ENCODE data around the gene BCL2. TPM values are rescaled to one million over a fixed set of nuclear protein-coding genes. Genes with fewer than 3 reads are reported as not detected.

The BCL2 gene
- total RNA-seq, 1 donor from 2014 or later, result 2.4 TPM

DNA sequence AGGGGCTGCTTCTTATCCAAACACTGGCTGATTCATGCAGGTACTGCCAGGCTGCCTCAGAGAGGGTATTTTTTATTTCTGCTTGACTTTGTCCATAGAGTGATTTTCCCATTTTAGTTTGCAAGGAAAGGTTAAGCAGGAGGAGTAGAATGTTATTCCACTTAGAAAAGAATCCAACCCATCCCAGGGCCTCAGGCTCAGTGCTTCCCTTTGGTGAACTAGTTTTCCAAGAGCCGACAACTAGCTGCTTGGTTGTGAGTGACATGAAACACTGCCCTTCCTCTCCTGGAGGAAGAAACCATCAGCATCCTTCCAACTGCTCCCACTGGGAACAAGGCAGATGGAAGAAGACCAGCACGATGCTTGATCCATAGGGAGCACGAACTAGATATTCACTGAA lies 58.5 kb downstream of the BCL2 start:
- TF ChIP-seq, protein P1, sequence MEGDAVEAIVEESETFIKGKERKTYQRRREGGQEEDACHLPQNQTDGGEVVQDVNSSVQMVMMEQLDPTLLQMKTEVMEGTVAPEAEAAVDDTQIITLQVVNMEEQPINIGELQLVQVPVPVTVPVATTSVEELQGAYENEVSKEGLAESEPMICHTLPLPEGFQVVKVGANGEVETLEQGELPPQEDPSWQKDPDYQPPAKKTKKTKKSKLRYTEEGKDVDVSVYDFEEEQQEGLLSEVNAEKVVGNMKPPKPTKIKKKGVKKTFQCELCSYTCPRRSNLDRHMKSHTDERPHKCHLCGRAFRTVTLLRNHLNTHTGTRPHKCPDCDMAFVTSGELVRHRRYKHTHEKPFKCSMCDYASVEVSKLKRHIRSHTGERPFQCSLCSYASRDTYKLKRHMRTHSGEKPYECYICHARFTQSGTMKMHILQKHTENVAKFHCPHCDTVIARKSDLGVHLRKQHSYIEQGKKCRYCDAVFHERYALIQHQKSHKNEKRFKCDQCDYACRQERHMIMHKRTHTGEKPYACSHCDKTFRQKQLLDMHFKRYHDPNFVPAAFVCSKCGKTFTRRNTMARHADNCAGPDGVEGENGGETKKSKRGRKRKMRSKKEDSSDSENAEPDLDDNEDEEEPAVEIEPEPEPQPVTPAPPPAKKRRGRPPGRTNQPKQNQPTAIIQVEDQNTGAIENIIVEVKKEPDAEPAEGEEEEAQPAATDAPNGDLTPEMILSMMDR (IDR thresholded peaks at IDR 0.05; ENCODE audit: insufficient read depth, low read length, severe bottlenecking), result no peak
- no peak for DNase-seq (ENCODE audit: low read depth)
- FAIRE-seq, result no peak
- no peaks in the 10 kb centered on the region for H3K36me3 ChIP-seq (ENCODE audit: control insufficient read depth, insufficient read depth, low read length)
- no peaks in the 10 kb centered on the region for H3K27me3 ChIP-seq (ENCODE audit: control insufficient read depth, insufficient read depth, low read length)
- H3K4me3 ChIP-seq (ENCODE audit: low read depth, low read length), result no peak overlapping the region

DNA sequence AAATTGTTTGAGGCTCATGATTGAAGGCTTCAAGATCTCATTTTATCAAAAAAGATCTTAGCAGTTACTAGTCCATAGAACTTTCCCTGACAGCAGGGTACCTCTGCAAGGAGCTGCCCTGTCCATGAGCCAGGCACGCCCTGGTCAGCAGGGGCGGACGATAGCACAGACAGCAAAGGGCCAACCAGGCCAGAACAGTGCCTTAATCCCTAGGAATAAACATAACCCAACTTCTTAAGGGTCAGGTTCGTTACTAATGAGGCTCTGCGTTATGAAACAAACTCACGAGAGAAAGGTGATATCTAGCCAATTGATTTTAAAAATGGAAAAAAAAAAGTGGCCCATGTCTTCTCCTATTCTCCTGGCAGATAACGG lies 59.2 kb downstream of the BCL2 start:
- DNase-seq (ENCODE audit: low read depth) (no peak), FAIRE-seq (no peak)
- Histone ChIP-seq H3K27me3 (ENCODE audit: control insufficient read depth, insufficient read depth, low read length) (no peaks in the 10 kb centered on the region), H3K36me3 (ENCODE audit: control insufficient read depth, insufficient read depth, low read length) (no peaks in the 10 kb centered on the region), H3K4me3 (ENCODE audit: low read depth, low read length) (no peak overlapping the region)
- TF ChIP-seq, protein P1 (IDR thresholded peaks at IDR 0.05; ENCODE audit: insufficient read depth, low read length, severe bottlenecking), result no peak

DNA sequence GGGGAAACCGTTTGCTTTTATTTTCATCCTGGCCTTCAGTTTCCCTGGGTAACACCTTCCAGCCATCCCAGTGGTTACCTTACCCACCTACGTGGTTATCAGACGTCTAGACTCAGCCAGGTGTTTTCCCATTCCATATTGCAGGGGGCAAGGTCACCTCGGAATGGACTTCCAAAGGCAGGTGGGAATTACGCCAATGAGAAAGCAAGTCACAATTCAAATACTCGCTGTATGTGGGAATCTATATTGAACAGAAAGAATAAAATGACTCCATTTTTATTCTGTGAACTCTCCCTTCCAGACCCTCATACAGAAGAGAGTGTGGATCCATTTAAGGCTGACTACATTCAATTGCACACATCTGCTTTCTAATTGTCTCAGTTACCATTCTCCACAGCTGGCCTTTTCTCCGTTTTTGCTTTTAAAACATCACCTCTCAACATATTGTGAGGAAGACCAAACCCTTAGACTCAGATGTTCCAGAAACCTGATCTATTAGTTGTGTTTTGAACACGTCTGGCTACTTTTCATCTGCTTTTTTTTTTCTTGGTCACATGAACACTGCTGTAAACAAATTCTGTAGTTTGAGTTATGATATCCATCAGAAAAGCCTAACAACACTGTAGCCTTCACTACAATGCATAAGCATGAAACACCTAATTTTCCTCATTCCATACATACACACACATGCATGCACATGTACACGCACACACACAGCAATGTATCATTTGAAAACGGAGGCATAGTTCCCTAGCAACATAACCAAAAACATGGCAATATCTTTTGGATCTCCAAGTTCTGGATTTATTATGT lies 59.8 kb downstream of the BCL2 start:
- H3K27me3 ChIP-seq (ENCODE audit: control insufficient read depth, insufficient read depth, low read length), result no peaks in the 10 kb centered on the region
- peak; percentile 76 for DNase-seq (ENCODE audit: low read depth)
- no peaks in the 10 kb centered on the region for H3K36me3 ChIP-seq (ENCODE audit: control insufficient read depth, insufficient read depth, low read length)
- H3K4me3 ChIP-seq (ENCODE audit: low read depth, low read length), result no peak overlapping the region
- no peak for FAIRE-seq
- TF ChIP-seq, protein P1 (IDR thresholded peaks at IDR 0.05; ENCODE audit: insufficient read depth, low read length, severe bottlenecking), result no peak

DNA sequence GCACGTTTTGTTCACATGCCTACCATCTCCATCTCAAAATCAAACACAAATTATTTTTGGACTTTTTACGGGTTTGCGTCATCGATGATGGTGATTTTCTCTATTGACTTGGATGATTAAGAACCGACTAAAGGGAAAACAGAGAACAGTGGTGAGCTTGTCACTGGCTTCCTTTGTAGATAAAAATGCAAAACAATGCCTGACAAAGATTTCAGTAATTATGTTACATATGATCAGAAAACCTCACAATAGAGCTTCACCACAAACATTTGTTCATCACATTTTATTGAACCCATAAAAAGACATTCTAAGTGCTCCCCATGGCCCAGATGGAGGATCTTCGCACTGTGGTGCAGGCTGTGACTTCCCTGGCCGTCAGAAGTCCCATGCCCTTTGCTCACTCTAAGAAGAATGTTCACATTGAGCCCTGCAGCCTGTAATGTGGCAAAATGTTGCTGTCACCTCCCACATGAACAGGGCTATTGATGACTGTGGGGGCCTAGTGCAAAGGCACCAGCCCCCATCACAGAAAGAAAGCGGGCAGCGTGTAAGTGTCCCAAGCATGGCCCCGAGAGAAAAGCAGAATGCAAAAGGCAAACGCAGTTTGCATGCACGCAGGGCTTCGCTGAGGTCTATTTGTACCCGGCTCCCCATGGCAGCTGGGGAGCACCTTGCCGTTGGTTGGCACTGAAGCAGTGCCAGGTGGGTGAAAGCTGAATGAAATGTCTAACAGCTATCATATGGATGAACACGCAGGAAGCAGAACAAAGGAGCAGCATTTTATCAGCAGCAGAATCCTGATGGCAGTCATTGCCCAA lies 60.6 kb downstream of the BCL2 start:
- DNase-seq (ENCODE audit: low read depth), result no peak
- H3K4me3 ChIP-seq (ENCODE audit: low read depth, low read length), result no peak overlapping the region
- peak; percentile 95 for FAIRE-seq
- TF ChIP-seq, protein P1 (IDR thresholded peaks at IDR 0.05; ENCODE audit: insufficient read depth, low read length, severe bottlenecking), result no peak
- H3K36me3 ChIP-seq (ENCODE audit: control insufficient read depth, insufficient read depth, low read length), result no peaks in the 10 kb centered on the region
- H3K27me3 ChIP-seq (ENCODE audit: control insufficient read depth, insufficient read depth, low read length), result no peaks in the 10 kb centered on the region

DNA sequence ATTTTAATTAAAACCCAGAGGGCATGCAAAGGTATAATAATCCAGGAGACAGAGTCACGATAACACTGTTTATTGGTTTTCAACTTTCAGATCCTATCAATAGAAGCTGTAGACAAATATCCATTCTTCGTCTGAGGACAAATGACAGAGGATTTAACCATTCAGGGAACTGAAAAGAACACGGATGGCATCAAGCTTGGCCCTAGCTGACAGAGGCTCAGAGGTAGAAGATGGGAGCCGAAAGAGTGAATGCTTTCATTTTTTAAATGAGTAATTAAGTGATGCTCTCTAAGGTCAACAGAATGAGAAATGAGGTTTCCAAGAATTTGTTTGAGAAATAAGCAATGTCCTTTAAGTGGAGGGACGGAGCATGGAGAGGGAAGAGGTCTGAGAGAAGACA lies 62.1 kb downstream of the BCL2 start:
- TF ChIP-seq, protein P1 (IDR thresholded peaks at IDR 0.05; ENCODE audit: insufficient read depth, low read length, severe bottlenecking), result no peak
- DNase-seq (ENCODE audit: low read depth) (no peak), FAIRE-seq (no peak)
- H3K36me3 ChIP-seq (ENCODE audit: control insufficient read depth, insufficient read depth, low read length), result no peaks in the 10 kb centered on the region
- no peaks in the 10 kb centered on the region for H3K27me3 ChIP-seq (ENCODE audit: control insufficient read depth, insufficient read depth, low read length)
- H3K4me3 ChIP-seq (ENCODE audit: low read depth, low read length), result no peak overlapping the region

Measured in bronchial epithelial cell (primary cell).